ENCODE measurements around the gene NFATC2. TPM values are rescaled to one million over a fixed set of nuclear protein-coding genes. Genes with fewer than 3 reads are reported as not detected.

Gene NFATC2
- total RNA-seq, 2 donors from 2014 or later: 4.3 to 8.4 TPM

DNA sequence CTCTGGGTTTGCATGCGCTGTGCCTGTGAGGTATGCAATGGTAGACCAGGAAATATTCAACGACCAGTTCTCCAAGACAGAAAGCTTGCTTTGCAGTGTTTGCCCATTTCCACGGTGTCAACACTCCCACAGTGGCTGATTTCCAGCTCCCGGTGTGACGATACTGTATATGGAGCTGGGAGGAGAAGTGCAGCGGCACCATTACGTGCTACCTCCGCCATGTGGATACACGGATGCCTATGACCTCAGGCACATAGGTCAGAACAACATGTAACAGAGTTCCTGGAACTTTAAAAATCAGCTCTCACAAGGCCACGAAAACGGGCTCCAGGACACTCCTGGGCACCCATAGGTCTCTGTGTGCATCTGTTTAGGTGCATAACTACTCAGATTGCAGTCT lies 51.1 kb downstream of the NFATC2 start:
- Histone ChIP-seq H3K36me3 (no peaks in the 10 kb centered on the region), H3K27ac (no peak overlapping the region), H3K4me3 (no peak overlapping the region), H3K27me3 (replicated peaks; ENCODE audit: insufficient read depth) (no peaks in the 10 kb centered on the region), H3K4me1 (replicated peaks) (no peaks in the 10 kb centered on the region), H3K9me3 (no peaks in the 10 kb centered on the region)
- WGBS: 81% methylated on average over 11 of the region's 11 CpGs
- TF ChIP-seq CTCF (IDR thresholded peaks at IDR 0.05) (no peak), POLR2AphosphoS5 (IDR thresholded peaks at IDR 0.05) (no peak), POLR2A (IDR thresholded peaks at IDR 0.05) (no peak)
- intact Hi-C loops (cut with DNase I): no loop called here
- no peak for DNase-seq (ENCODE audit: low spot score)

DNA sequence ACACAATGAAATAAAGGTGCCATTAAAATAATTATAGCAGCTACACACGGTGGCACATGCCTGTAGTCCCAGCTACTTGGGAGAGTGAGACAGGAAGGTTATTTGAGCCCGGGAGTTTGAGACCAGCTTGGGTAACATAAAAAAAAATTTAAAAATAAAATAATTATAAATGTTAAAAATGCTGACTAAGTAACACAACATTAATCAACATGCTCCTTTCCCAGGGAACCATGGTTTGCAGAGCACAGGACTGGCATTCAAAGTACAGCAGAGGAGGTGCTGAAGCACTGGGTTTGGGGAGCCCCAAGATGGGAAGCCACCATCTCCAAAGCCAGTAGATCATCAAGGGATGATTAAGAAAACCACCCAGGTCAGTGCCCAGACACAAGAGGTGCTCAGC lies 51.9 kb downstream of the NFATC2 start:
- WGBS: 89% methylated on average over 2 of the region's 2 CpGs
- no peak overlapping the region for H3K4me3 ChIP-seq
- H3K4me1 ChIP-seq (replicated peaks): no peaks in the 10 kb centered on the region
- no peak overlapping the region for H3K27ac ChIP-seq
- no peaks in the 10 kb centered on the region for H3K27me3 ChIP-seq (replicated peaks; ENCODE audit: insufficient read depth)
- TF ChIP-seq POLR2AphosphoS5 (IDR thresholded peaks at IDR 0.05) (no peak), CTCF (IDR thresholded peaks at IDR 0.05) (no peak), POLR2A (IDR thresholded peaks at IDR 0.05) (no peak)
- intact Hi-C loops (cut with DNase I): no loop called here
- no peak for DNase-seq (ENCODE audit: low spot score)
- no peaks in the 10 kb centered on the region for H3K36me3 ChIP-seq
- H3K9me3 ChIP-seq: no peaks in the 10 kb centered on the region

GRCh38 chr20:51489611-51490010 lies 52.9 kb downstream of the NFATC2 start:
- no peak overlapping the region for H3K4me3 ChIP-seq
- intact Hi-C loops (cut with DNase I): no loop called here
- TF ChIP-seq POLR2AphosphoS5 (IDR thresholded peaks at IDR 0.05): no peak
- no peak for TF ChIP-seq POLR2A (IDR thresholded peaks at IDR 0.05)
- TF ChIP-seq CTCF (IDR thresholded peaks at IDR 0.05): no peak
- no peaks in the 10 kb centered on the region for H3K4me1 ChIP-seq (replicated peaks)
- H3K9me3 ChIP-seq: no peaks in the 10 kb centered on the region
- no peak for DNase-seq (ENCODE audit: low spot score)
- 83% methylated on average over 7 of the region's 7 CpGs for WGBS
- no peak overlapping the region for H3K27ac ChIP-seq
- no peaks in the 10 kb centered on the region for H3K36me3 ChIP-seq
- no peaks in the 10 kb centered on the region for H3K27me3 ChIP-seq (replicated peaks; ENCODE audit: insufficient read depth)

DNA sequence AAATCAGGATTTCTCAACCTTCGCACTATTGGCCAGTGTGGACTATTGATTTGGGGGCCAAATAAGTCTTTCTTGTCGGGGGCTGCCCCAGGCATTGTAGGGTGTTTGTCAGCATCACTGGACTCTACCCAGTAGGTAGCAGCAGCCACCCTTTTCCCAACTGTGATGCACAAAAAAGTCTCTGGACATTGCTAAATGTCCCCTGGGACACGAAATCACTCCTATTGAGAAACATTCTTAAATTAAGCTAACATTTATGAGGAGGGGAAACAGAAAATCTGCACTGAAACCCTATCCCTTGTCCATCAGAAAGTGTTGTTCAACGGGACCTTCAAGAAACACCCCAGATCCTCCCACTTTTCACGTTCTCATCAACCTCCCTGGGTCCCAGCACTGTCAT lies 54.2 kb downstream of the NFATC2 start:
- no peak for DNase-seq (ENCODE audit: low spot score)
- H3K4me3 ChIP-seq: no peak overlapping the region
- no peaks in the 10 kb centered on the region for H3K9me3 ChIP-seq
- 83% methylated on average over 5 of the region's 5 CpGs for whole genome bisulfite sequencing
- no peak overlapping the region for H3K27ac ChIP-seq
- no peaks in the 10 kb centered on the region for H3K36me3 ChIP-seq
- no peak for TF ChIP-seq POLR2AphosphoS5 (IDR thresholded peaks at IDR 0.05)
- no peak for TF ChIP-seq POLR2A (IDR thresholded peaks at IDR 0.05)
- TF ChIP-seq CTCF (IDR thresholded peaks at IDR 0.05): no peak
- intact Hi-C loops (cut with DNase I): no loop called here
- no peaks in the 10 kb centered on the region for H3K27me3 ChIP-seq (replicated peaks; ENCODE audit: insufficient read depth)
- no peaks in the 10 kb centered on the region for H3K4me1 ChIP-seq (replicated peaks)

DNA sequence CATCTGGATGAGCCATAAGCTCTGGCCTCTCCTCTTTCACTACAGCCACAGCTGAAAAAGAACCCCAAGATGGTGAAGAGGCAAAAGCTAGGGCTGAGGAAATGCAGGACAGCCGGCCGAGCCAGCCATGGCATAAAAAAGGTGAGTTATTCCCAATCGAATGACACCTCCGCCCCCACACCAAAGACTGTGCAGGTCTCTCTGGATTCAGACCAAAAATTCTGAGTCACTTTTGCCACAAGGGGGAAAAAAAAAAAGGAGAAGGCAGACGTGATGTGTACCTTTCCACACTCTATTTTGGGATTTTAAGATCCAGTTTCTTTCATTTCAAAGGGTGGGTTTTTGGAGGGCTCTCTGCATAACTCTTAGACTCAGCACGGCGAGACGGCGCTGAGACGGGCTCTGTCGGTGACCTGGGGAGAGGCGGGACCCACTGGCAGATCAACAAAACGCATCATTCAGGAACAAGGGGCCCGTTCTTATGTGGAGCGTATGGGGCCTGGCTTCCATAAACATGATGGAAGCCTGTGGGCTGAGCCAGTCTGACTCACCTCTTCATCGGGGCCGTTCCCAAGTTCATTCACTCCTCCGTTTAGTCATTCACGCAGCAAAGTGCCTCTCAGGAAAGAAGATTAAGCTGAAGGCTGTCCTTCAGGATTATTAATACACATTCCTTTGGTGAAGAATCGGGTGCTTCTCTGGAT lies 54.8 kb downstream of the NFATC2 start:
- Histone ChIP-seq H3K27me3 (replicated peaks; ENCODE audit: insufficient read depth) (no peaks in the 10 kb centered on the region), H3K36me3 (no peaks in the 10 kb centered on the region), H3K27ac (no peak overlapping the region), H3K4me1 (replicated peaks) (no peaks in the 10 kb centered on the region), H3K9me3 (no peaks in the 10 kb centered on the region), H3K4me3 (no peak overlapping the region)
- intact Hi-C loops (cut with DNase I): no loop called here
- DNase-seq (ENCODE audit: low spot score): no peak
- no peak for TF ChIP-seq POLR2A (IDR thresholded peaks at IDR 0.05)
- no peak for TF ChIP-seq CTCF (IDR thresholded peaks at IDR 0.05)
- TF ChIP-seq POLR2AphosphoS5 (IDR thresholded peaks at IDR 0.05): no peak
- 59% methylated on average over 20 of the region's 20 CpGs for WGBS
